Psoas muscle (tissue), 8 donors: ENCODE results near the gene ATF7. TPM values are rescaled to one million over a fixed set of nuclear protein-coding genes. Genes with fewer than 3 reads are reported as not detected.
"Not testable (repeated sequence)": the region's sequence is repeated elsewhere in the genome, so short reads cannot be mapped to it uniquely, and the experiment has no call there.

ENCODE experiments used
- ATAC-seq, 4 donors: fragments of 200-7000 bp; cut with Tn5 transposase; one replicate each; pipeline ENCODE4 v1.9.1; 2020; ENCODE audit warnings: moderate library complexity in 3 of 4, mild to moderate bottlenecking in 2 of 4
- DNase-seq, 2 donors: peaks; one replicate each; pipeline ENCODE4 v3.0.0-alpha.2; 2020
- H3K27ac ChIP-seq: fragments of 200-600 bp; one replicate; pipeline ENCODE4 v1.8.0; 2022
- H3K27me3 ChIP-seq, 3 donors: fragments of 200-600 bp in 1 of 3; one replicate each; pipeline versions ENCODE4 v1.6.1 to v1.8.0; 2013 to 2022; ENCODE audit warnings: low read length in 2 of 3, mild to moderate bottlenecking in 2 of 3, moderate library complexity in 1 of 3; ENCODE audit not compliant: insufficient read depth in 3 of 3
- H3K36me3 ChIP-seq, 2 donors: fragments of 200-600 bp in 1 of 2; one replicate each; pipeline versions ENCODE4 v1.6.1 to v1.8.0; 2013 to 2022; ENCODE audit warnings: low read depth in 1 of 2, mild to moderate bottlenecking in 1 of 2, moderate library complexity in 1 of 2; ENCODE audit not compliant: insufficient read depth in 1 of 2
- H3K4me1 ChIP-seq: fragments of 200-600 bp; one replicate; pipeline ENCODE4 v1.8.0; 2022
- H3K4me3 ChIP-seq: fragments of 200-600 bp; one replicate; pipeline ENCODE4 v1.8.0; 2022; ENCODE audit warnings: mild to moderate bottlenecking
- H3K9me3 ChIP-seq: fragments of 200-600 bp; one replicate; pipeline ENCODE4 v1.8.0; 2022
- CTCF ChIP-seq: fragments of 200-600 bp; IDR thresholded peaks from one replicate; pipeline ENCODE4 v1.8.0; 2022; ENCODE audit warnings: antibody characterized with exemption
- WGBS, 3 donors: extraction: QIAGEN DNeasy Blood & Tissue Kit; methylation state at CpG; one replicate each; pipeline versions ENCODE4 v1.1.6 to v1.1.7; 2013; 5-methylcytosine and 5-hydroxymethylcytosine counted together
- intact Hi-C, 2 donors: fragments of 100-400 bp; cut with DNase I; formaldehyde crosslinking; loops; one replicate each; pipeline versions ENCODE4 v1.11.0 to v1.14.2; 2022
- polyA plus RNA-seq, 3 donors: library from polyadenylated mRNA; stranded (reverse); fragments of 200-250 nt; gene quantifications; one replicate each; pipeline ENCODE4 v1.2.3, GENCODE V29; 2013
- total RNA-seq, 4 donors: library from RNA; stranded (reverse); fragmentation: NEBNext Ultra II Directional in 2 of 4; extraction: Animal tissue kit (Norgen Biotek cat#: 25700) in 2 of 4; gene quantifications; one replicate each; pipeline versions ENCODE4 v1.2.1 to v1.2.4, GENCODE V29; 2021 to 2023
- donor health status: healthy with polysubstance abuse.
- donor health status: DM: no; HTN: no; CAD: no; lungs with moderate emphysema.
- donor health status: Bipolar disorder and iron deficiency.
- donor health status: healthy.
- donor health status: DM: yes; HTN: yes; CAD: no.
- donor health status: DM: no; HTN: no; CAD: no.
- donor health status: DM: no; HTN: no; CAD: no.
- donor health status: DM: yes; HTN: yes; CAD: no.

Gene ATF7
- total and polyA plus RNA-seq, 7 donors, result 15.7 to 32.3 (median 25.4) TPM

- no peaks in the 10 kb centered on the region for H3K27me3 ChIP-seq
- no peaks in the 10 kb centered on the region for H3K36me3 ChIP-seq
- intact Hi-C loops, result no loop called here
- TF ChIP-seq CTCF, result no peak
- no peaks in the 10 kb centered on the region for H3K9me3 ChIP-seq
- no peak for DNase-seq
- no peak overlapping the region for H3K4me3 ChIP-seq
- ATAC-seq, result no peak
- no peak overlapping the region for H3K27ac ChIP-seq
- H3K4me1 ChIP-seq, result no peaks in the 10 kb centered on the region
- WGBS, 3 donors, result 53 to 83% (median 80%) methylated on average over 3 of the region's 3 CpGs
Measured at GRCh38 chr12:53645165-53645564, 19.0 kb upstream of the ATF7 start.

DNA sequence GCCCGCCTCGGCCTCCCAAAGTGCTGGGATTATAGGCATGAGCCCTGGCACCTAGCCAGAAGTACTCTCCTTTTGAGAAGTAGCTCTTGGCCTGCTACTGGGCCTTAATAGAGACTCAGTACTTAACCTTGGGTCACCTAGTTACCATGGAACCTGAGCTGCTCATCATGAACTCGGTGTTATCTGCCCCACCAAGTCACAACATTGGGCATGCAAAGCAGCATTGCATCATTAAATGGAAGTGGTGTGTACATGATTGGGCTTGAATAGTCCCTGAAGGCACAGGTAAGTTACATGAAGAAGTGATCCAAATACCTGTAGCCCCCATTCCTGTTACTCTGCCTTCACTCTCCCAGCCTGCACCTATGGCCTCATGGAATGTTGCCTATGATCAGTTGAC lies 18.0 kb upstream of the ATF7 start:
- intact Hi-C loops, result no loop called here
- Histone ChIP-seq H3K27me3 (no peaks in the 10 kb centered on the region), H3K9me3 (no peaks in the 10 kb centered on the region), H3K4me1 (no peaks in the 10 kb centered on the region), H3K36me3 (no peaks in the 10 kb centered on the region), H3K27ac (no peak overlapping the region), H3K4me3 (no peak overlapping the region)
- 90 to 95% (median 91%) methylated on average over 3 of the region's 3 CpGs for WGBS, 3 donors
- DNase-seq, result no peak
- TF ChIP-seq CTCF, result no peak
- ATAC-seq, result no peak

DNA sequence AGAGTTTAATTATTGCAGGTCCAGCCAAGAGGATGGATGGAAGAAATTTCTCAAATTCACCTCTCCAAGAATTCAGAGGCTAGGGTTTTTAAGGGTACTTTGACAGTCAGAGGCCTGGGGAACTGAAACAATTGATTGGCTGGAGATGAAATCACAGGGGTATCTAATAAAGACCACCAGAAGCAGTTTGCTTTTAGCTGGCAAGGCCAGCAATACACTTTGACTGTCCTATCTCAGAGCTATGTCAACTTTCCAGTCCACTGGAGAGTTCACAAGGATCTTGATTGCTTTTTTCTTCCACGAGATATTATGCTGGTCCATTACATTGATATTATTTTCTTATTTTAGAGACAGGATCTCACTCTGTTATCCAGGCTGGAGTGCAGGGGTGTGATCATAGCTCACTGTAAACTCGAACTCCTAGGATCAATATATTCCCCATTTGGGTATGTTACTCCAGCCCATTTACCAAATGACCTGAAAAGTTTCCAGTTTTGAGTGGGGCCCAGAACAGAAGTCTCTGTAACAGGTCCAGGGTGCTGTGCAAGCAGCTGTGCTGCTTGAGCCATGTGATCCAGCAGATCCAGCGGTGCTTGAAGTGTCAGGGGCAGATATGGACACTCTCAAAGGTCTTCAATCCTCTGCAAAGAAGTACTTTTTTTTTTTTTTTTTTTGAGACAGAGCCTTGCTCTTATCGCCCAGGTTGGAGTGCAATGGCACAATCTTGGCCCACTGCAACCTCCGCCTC lies 17.2 kb upstream of the ATF7 start:
- no peak overlapping the region for H3K27ac ChIP-seq
- H3K4me3 ChIP-seq, result no peak overlapping the region
- H3K36me3 ChIP-seq, result no peaks in the 10 kb centered on the region
- intact Hi-C loops, result no loop called here
- no peaks in the 10 kb centered on the region for H3K27me3 ChIP-seq
- WGBS, 3 donors, result 50 to 67% (median 64%) methylated on average over 5 of the region's 5 CpGs
- no peaks in the 10 kb centered on the region for H3K4me1 ChIP-seq
- DNase-seq (no peak), ATAC-seq (no peak)
- no peak for TF ChIP-seq CTCF
- H3K9me3 ChIP-seq, result no peaks in the 10 kb centered on the region

- intact Hi-C loops, result no loop called here
- DNase-seq (no peak), ATAC-seq (no peak)
- H3K9me3 ChIP-seq, result no peaks in the 10 kb centered on the region
- no peaks in the 10 kb centered on the region for H3K27me3 ChIP-seq
- H3K4me3 ChIP-seq, result no peak overlapping the region
- WGBS, 3 donors, result 91 to 94% (median 91%) methylated on average over 2 of the region's 2 CpGs
- no peaks in the 10 kb centered on the region for H3K36me3 ChIP-seq
- TF ChIP-seq CTCF, result no peak
- H3K27ac ChIP-seq, result no peak overlapping the region
- no peaks in the 10 kb centered on the region for H3K4me1 ChIP-seq
Measured at GRCh38 chr12:53638057-53638456, 11.9 kb upstream of the ATF7 start.

- intact Hi-C loops, result no loop called here
- ATAC-seq, result no peak
Measured at GRCh38 chr12:53636641-53637040, 10.5 kb upstream of the ATF7 start.

DNA sequence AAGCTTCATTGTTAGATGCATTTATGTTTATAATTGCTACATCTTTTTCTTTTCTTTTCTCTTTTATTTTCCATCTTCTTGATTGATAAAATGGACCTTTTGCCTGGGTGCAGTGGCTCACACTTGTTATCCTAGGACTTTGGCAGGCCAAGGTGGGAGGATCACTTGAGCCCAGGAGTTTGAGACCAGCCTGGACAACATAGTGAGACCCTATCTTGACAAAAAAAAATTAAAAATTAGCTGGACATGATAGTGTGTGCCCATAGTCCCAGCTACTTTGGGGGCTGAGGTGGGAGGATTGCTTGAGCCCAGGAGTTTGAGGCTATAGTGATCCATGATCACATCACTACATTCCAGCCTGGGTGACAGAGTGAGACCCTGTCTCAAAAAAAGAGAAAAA lies 9.5 kb upstream of the ATF7 start:
- intact Hi-C loops, H3K4me3 ChIP-seq, DNase-seq, ATAC-seq, H3K9me3 ChIP-seq, H3K27me3 ChIP-seq, H3K27ac ChIP-seq, H3K36me3 ChIP-seq, H3K4me1 ChIP-seq: not testable (repeated sequence)

More at GRCh38 chr12:53636641-53637040, 10.5 kb upstream of the ATF7 start:
- Histone ChIP-seq H3K36me3 (no peaks in the 10 kb centered on the region), H3K27me3 (no peaks in the 10 kb centered on the region), H3K9me3 (no peaks in the 10 kb centered on the region), H3K27ac (no peak overlapping the region), H3K4me1 (no peaks in the 10 kb centered on the region), H3K4me3 (no peak overlapping the region)
- WGBS, 3 donors, result 22 to 39% (median 31%) methylated on average over 2 of the region's 2 CpGs
- TF ChIP-seq CTCF, result no peak
- no peak for DNase-seq
